Psoas muscle (tissue), 8 donors: Measurements from ENCODE around the gene PPRC1. TPM values are rescaled to one million over a fixed set of nuclear protein-coding genes. Genes with fewer than 3 reads are reported as not detected.

Source experiments
- ATAC-seq, 4 donors: fragments of 200-7000 bp; cut with Tn5 transposase; one replicate each; pipeline ENCODE4 v1.9.1; 2020; ENCODE audit warnings: moderate library complexity in 3 of 4, mild to moderate bottlenecking in 2 of 4
- DNase-seq, 2 donors: peaks; one replicate each; pipeline ENCODE4 v3.0.0-alpha.2; 2020
- H3K27ac ChIP-seq: fragments of 200-600 bp; one replicate; pipeline ENCODE4 v1.8.0; 2022
- H3K27me3 ChIP-seq, 3 donors: fragments of 200-600 bp in 1 of 3; one replicate each; pipeline versions ENCODE4 v1.6.1 to v1.8.0; 2013 to 2022; ENCODE audit warnings: low read length in 2 of 3, mild to moderate bottlenecking in 2 of 3, moderate library complexity in 1 of 3; ENCODE audit not compliant: insufficient read depth in 3 of 3
- H3K36me3 ChIP-seq, 2 donors: fragments of 200-600 bp in 1 of 2; one replicate each; pipeline versions ENCODE4 v1.6.1 to v1.8.0; 2013 to 2022; ENCODE audit warnings: low read depth in 1 of 2, mild to moderate bottlenecking in 1 of 2, moderate library complexity in 1 of 2; ENCODE audit not compliant: insufficient read depth in 1 of 2
- H3K4me1 ChIP-seq: fragments of 200-600 bp; one replicate; pipeline ENCODE4 v1.8.0; 2022
- H3K4me3 ChIP-seq: fragments of 200-600 bp; one replicate; pipeline ENCODE4 v1.8.0; 2022; ENCODE audit warnings: mild to moderate bottlenecking
- H3K9me3 ChIP-seq: fragments of 200-600 bp; one replicate; pipeline ENCODE4 v1.8.0; 2022
- CTCF ChIP-seq: fragments of 200-600 bp; IDR thresholded peaks from one replicate; pipeline ENCODE4 v1.8.0; 2022; ENCODE audit warnings: antibody characterized with exemption
- WGBS, 3 donors: extraction: QIAGEN DNeasy Blood & Tissue Kit; methylation state at CpG; one replicate each; pipeline versions ENCODE4 v1.1.6 to v1.1.7; 2013; 5-methylcytosine and 5-hydroxymethylcytosine counted together
- intact Hi-C, 2 donors: fragments of 100-400 bp; cut with DNase I; formaldehyde crosslinking; loops; one replicate each; pipeline versions ENCODE4 v1.11.0 to v1.14.2; 2022
- polyA plus RNA-seq, 3 donors: library from polyadenylated mRNA; stranded (reverse); fragments of 200-250 nt; gene quantifications; one replicate each; pipeline ENCODE4 v1.2.3, GENCODE V29; 2013
- total RNA-seq, 4 donors: library from RNA; stranded (reverse); fragmentation: NEBNext Ultra II Directional in 2 of 4; extraction: Animal tissue kit (Norgen Biotek cat#: 25700) in 2 of 4; gene quantifications; one replicate each; pipeline versions ENCODE4 v1.2.1 to v1.2.4, GENCODE V29; 2021 to 2023
- donor health status: healthy with polysubstance abuse.
- donor health status: DM: no; HTN: no; CAD: no; lungs with moderate emphysema.
- donor health status: Bipolar disorder and iron deficiency.
- donor health status: healthy.
- donor health status: DM: yes; HTN: yes; CAD: no.
- donor health status: DM: no; HTN: no; CAD: no.
- donor health status: DM: no; HTN: no; CAD: no.
- donor health status: DM: yes; HTN: yes; CAD: no.

The PPRC1 gene
- total and polyA plus RNA-seq, 7 donors = 14.7 to 57.5 (median 27.2) TPM

DNA sequence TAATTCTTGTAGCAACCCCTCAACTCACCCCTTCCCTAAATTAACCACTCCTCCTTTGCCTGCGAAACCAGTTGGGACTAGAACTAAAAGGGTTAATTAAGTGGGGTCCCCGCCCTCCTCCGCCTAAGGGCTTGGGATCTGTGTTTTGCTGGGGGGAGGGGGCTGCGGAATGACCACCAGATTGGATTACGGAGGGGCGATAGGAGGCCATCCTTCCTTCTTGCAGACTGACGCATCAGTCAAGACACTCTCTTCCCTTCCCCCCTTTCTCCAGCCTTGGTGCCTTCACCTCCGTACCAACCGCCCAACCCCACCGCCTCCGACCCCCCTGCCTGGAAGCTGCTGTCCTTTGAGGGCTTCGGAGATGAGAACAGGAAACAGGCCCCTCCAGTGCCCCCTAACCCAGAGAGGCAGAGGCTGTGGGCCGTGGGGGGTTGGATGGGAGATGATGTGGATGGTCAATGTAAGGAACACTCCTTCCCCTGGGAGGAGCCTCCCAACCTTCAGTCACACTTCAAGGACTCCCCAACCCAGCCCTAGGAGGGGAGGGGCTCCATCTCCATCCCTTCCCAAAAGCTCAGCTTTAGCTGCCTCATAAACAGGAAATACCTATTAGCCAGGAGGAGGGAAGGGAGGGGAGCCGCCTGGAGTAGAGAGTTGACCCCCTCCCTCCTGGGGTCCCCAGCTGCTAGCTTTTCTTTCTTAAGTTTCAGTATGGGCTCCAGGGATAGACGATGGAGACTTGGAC is 11.7 kb upstream of the PPRC1 start:
- 14 to 25% (median 16%) methylated on average over 14 to 15 of the region's 15 CpGs for WGBS, 3 donors
- TF ChIP-seq CTCF = no peak
- H3K4me1 ChIP-seq = peaks cover 29% of the 10 kb centered on the region

GRCh38 chr10:102121739-102122372 is 11.0 kb upstream of the PPRC1 start:
- H3K27ac ChIP-seq = peak overlapping the region; percentile 92
- 36 to 58% (median 45%) methylated on average over 6 of the region's 6 CpGs for WGBS, 3 donors
- no peaks in the 10 kb centered on the region for H3K36me3 ChIP-seq
- no peaks in the 10 kb centered on the region for H3K27me3 ChIP-seq
- peak overlapping the region; percentile 87 for H3K4me3 ChIP-seq
- DNase-seq = no peak
- no peak for TF ChIP-seq CTCF
- no peaks in the 10 kb centered on the region for H3K9me3 ChIP-seq
- intact Hi-C loops = no loop called here
- ATAC-seq = no peak
- peaks cover 22% of the 10 kb centered on the region for H3K4me1 ChIP-seq

More for the DNA sequence above, 11.7 kb upstream of the PPRC1 start:
- peak in 1 of 4 donors; percentile 13 for ATAC-seq
- H3K9me3 ChIP-seq = no peaks in the 10 kb centered on the region
- H3K4me3 ChIP-seq = peak overlapping the region; percentile 87
- no peaks in the 10 kb centered on the region for H3K27me3 ChIP-seq
- peak overlapping the region; percentile 92 for H3K27ac ChIP-seq
- H3K36me3 ChIP-seq = no peaks in the 10 kb centered on the region
- DNase-seq = peak; percentile 46 to 73
- intact Hi-C loops = no loop called here

DNA sequence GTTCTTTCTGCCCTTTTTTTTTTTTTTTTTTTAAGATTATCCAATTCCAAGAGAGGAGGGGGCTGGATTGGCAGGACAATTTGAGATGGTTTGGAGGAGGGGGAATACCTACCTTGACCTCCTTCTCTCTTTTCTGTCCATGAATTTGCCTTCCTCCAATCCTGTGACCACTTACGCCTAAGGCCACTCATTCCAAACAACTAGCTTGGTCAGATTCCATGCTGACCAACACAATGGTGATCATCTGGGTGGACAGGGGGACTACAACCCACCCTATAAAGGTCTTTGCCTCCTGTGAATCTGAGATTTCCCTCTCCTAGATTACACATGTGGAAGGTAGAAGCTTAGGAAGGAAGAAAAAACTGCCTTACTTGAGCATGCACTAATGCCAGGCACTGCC is 10.4 kb upstream of the PPRC1 start:
- Histone ChIP-seq H3K27ac (peak overlapping the region; percentile 92), H3K36me3 (no peaks in the 10 kb centered on the region), H3K4me1 (peaks cover 16% of the 10 kb centered on the region), H3K4me3 (no peak overlapping the region), H3K9me3 (no peaks in the 10 kb centered on the region), H3K27me3 (no peaks in the 10 kb centered on the region)
- no peak for DNase-seq
- ATAC-seq = no peak
- WGBS, 3 donors = 95 to 100% (median 100%) methylated on average over 1 of the region's 1 CpG
- intact Hi-C loops = no loop called here
- no peak for TF ChIP-seq CTCF

- no peak for TF ChIP-seq CTCF
- H3K9me3 ChIP-seq = no peaks in the 10 kb centered on the region
- H3K4me1 ChIP-seq = peaks cover 8% of the 10 kb centered on the region
- H3K36me3 ChIP-seq = no peaks in the 10 kb centered on the region
- no peak overlapping the region for H3K27ac ChIP-seq
- WGBS, 3 donors = 87 to 94% (median 93%) methylated on average over 3 of the region's 3 CpGs
- ATAC-seq (no peak), DNase-seq (no peak)
- intact Hi-C loops = no loop called here
- no peaks in the 10 kb centered on the region for H3K27me3 ChIP-seq
- H3K4me3 ChIP-seq = no peak overlapping the region
Observed at GRCh38 chr10:102123223-102123622, 9.6 kb upstream of the PPRC1 start.
